Activated B cell treated with CpG ODN at 0.5 μM for 24 hours (primary cell): ENCODE results near the gene C9. TPM values are rescaled to one million over a fixed set of nuclear protein-coding genes. Genes with fewer than 3 reads are reported as not detected.

ENCODE experiments used
- ATAC-seq: fragments of 200-7000 bp; cut with Tn5 transposase; one replicate; pipeline ENCODE4 v1.10.0; 2021; ENCODE audit warnings: low read depth, mild to moderate bottlenecking, moderate library complexity
- CTCF ChIA-PET: fragments of 350-600 bp; sonication (Branson Sonifier 250); formaldehyde crosslinking; loops from one replicate; lab custom pipeline; 2021; ENCODE audit warnings: antibody characterized with exemption; lab: Charles Lee
- POLR2A ChIA-PET: fragments of 350-600 bp; sonication (Branson Sonifier 250); formaldehyde crosslinking; loops from one replicate; lab custom pipeline; 2021; ENCODE audit warnings: antibody characterized with exemption; lab: Charles Lee
- DNase-seq: peaks from one replicate; pipeline ENCODE4 v3.0.0; 2022
- H3K27ac Mint-ChIP-seq: one replicate; pipeline ENCODE4 v1.8.0; 2020; ENCODE audit warnings: mixed read lengths
- H3K27me3 Mint-ChIP-seq: one replicate; pipeline ENCODE4 v1.8.0; 2021; ENCODE audit warnings: mixed read lengths
- H3K36me3 Mint-ChIP-seq: one replicate; pipeline ENCODE4 v1.8.0; 2021; ENCODE audit warnings: low read depth, mixed read lengths
- H3K4me1 Mint-ChIP-seq: one replicate; pipeline ENCODE4 v1.8.0; 2021; ENCODE audit warnings: mixed read lengths
- H3K4me3 Mint-ChIP-seq: one replicate; pipeline ENCODE4 v1.8.0; 2020; ENCODE audit warnings: mild to moderate bottlenecking, mixed read lengths
- H3K9me3 Mint-ChIP-seq: one replicate; pipeline ENCODE4 v1.8.0; 2020; ENCODE audit warnings: mixed read lengths
- CTCF ChIP-seq: fragments of 200-600 bp; IDR thresholded peaks from one replicate; pipeline ENCODE4 v1.8.0; 2022; ENCODE audit warnings: antibody characterized with exemption, mild to moderate bottlenecking
- intact Hi-C: fragments of 100-400 bp; cut with micrococcal nuclease; formaldehyde crosslinking; loops from one replicate; pipeline ENCODE4 v1.15.1; 2024
- total RNA-seq: library from RNA; stranded (reverse); gene quantifications from 2 replicates; pipeline ENCODE4 v1.2.3, GENCODE V29; 2022

Gene C9
- total RNA-seq, 1 donor from 2014 or later = not detected

GRCh38 chr5:39360471-39361111 is 3.7 kb downstream of the C9 start:
- ATAC-seq (no peak), DNase-seq (no peak)
- Mint-ChIP-seq H3K36me3 (no peaks in the 10 kb centered on the region), H3K4me1 (no peaks in the 10 kb centered on the region), H3K27me3 (no peaks in the 10 kb centered on the region), H3K27ac (no peak overlapping the region), H3K9me3 (no peaks in the 10 kb centered on the region), H3K4me3 (no peak overlapping the region)
- TF ChIP-seq CTCF = no peak
- intact Hi-C loops = no loop called here
- CTCF ChIA-PET = no interaction called here
- POLR2A ChIA-PET = no interaction called here

- intact Hi-C loops = no loop called here
- TF ChIP-seq CTCF = no peak
- ATAC-seq = no peak
- Mint-ChIP-seq H3K36me3 (no peaks in the 10 kb centered on the region), H3K27ac (no peak overlapping the region), H3K9me3 (peaks cover 15% of the 10 kb centered on the region), H3K27me3 (no peaks in the 10 kb centered on the region), H3K4me1 (peaks cover 1% of the 10 kb centered on the region), H3K4me3 (no peak overlapping the region)
- ChIA-PET POLR2A (no interaction called here), CTCF (no interaction called here)
- no peak for DNase-seq
Measured at GRCh38 chr5:39356263-39356662, 8.0 kb downstream of the C9 start.

- ChIA-PET CTCF (no interaction called here), POLR2A (no interaction called here)
- ATAC-seq (no peak), DNase-seq (no peak)
- H3K4me3 Mint-ChIP-seq = no peak overlapping the region
- H3K4me1 Mint-ChIP-seq = peaks cover 1% of the 10 kb centered on the region
- TF ChIP-seq CTCF = no peak
- no peaks in the 10 kb centered on the region for H3K36me3 Mint-ChIP-seq
- H3K9me3 Mint-ChIP-seq = peaks cover 16% of the 10 kb centered on the region
- no peaks in the 10 kb centered on the region for H3K27me3 Mint-ChIP-seq
- no peak overlapping the region for H3K27ac Mint-ChIP-seq
- intact Hi-C loops = no loop called here
Measured at GRCh38 chr5:39355324-39355723, 9.0 kb downstream of the C9 start.

- POLR2A ChIA-PET = no interaction called here
- intact Hi-C loops = no loop called here
- H3K27ac Mint-ChIP-seq = no peak overlapping the region
- DNase-seq (no peak), ATAC-seq (no peak)
- H3K4me3 Mint-ChIP-seq = no peak overlapping the region
- no peak for TF ChIP-seq CTCF
- CTCF ChIA-PET = interaction anchor here (1.0 kb wide), 1 partner anchor 22 kb away, joined by 3 read pairs; no protein-coding TSS in a partner anchor
- H3K27me3 Mint-ChIP-seq = no peaks in the 10 kb centered on the region
- H3K4me1 Mint-ChIP-seq = peaks cover 1% of the 10 kb centered on the region
- H3K36me3 Mint-ChIP-seq = no peaks in the 10 kb centered on the region
- peaks cover 25% of the 10 kb centered on the region for H3K9me3 Mint-ChIP-seq
Measured at GRCh38 chr5:39353717-39354399, 10.4 kb downstream of the C9 start.

- ATAC-seq (no peak), DNase-seq (no peak)
- H3K4me1 Mint-ChIP-seq = peaks cover 1% of the 10 kb centered on the region
- H3K9me3 Mint-ChIP-seq = peaks cover 25% of the 10 kb centered on the region
- H3K27ac Mint-ChIP-seq = no peak overlapping the region
- no peak overlapping the region for H3K4me3 Mint-ChIP-seq
- no peaks in the 10 kb centered on the region for H3K27me3 Mint-ChIP-seq
- no peak for TF ChIP-seq CTCF
- intact Hi-C loops = no loop called here
- ChIA-PET CTCF (interaction anchor here (1.0 kb wide), 1 partner anchor 23 kb away, joined by 3 read pairs; no protein-coding TSS in a partner anchor), POLR2A (no interaction called here)
- no peaks in the 10 kb centered on the region for H3K36me3 Mint-ChIP-seq
Measured at GRCh38 chr5:39352951-39353350, 11.3 kb downstream of the C9 start.
